Stimulated activated CD4-positive, alpha-beta T cell treated with anti-CD3 and anti-CD28 coated beads, Interleukin-12 subunit alpha, Interleukin-12 subunit beta, amount 100 ng/mL, for 4 hours (primary cell): ENCODE results near the gene IRGQ.
"Not testable (repeated sequence)": the region's sequence is repeated elsewhere in the genome, so short reads cannot be mapped to it uniquely, and the experiment has no call there.

Experiments used
- DNase-seq: peaks from one replicate; pipeline ENCODE4 v3.0.0-alpha.2; 2020

IRGQ gene

GRCh38 chr19:43595999-43596841 lies at the start of gene IRGQ, which contains the start of gene ZNF576:
Gene IRGQ, minus strand, starts transcription at chr19:43596134. Its CDS starts 796 bp downstream, at chr19:43595338.
Gene ZNF576, plus strand, starts transcription at chr19:43596595. Its CDS starts 514 bp downstream, at chr19:43597109.
- DNase-seq = peak; percentile 100

- DNase-seq = no peak
These were observed 48.2 kb upstream of the IRGQ start for GRCh38 chr19:43644181-43644580.

GRCh38 chr19:43643326-43643725 lies 47.4 kb upstream of the IRGQ start:
- no peak for DNase-seq

GRCh38 chr19:43642531-43642930 lies 46.6 kb upstream of the IRGQ start:
- DNase-seq = no peak

- DNase-seq = no peak
These were observed 45.4 kb upstream of the IRGQ start for GRCh38 chr19:43641333-43641732.

- DNase-seq = no peak
These were observed 44.5 kb upstream of the IRGQ start for GRCh38 chr19:43640424-43640757.

- peak; percentile 50 for DNase-seq
These were observed 43.8 kb upstream of the IRGQ start, which contains the start of gene CADM4 for GRCh38 chr19:43639519-43640423. Gene CADM4, minus strand, starts transcription at chr19:43639850. Its CDS starts 60 bp downstream, at chr19:43639790.

GRCh38 chr19:43638995-43639518 lies 43.1 kb upstream of the IRGQ start:
- DNase-seq = no peak

GRCh38 chr19:43638214-43638994 lies 42.5 kb upstream of the IRGQ start:
- no peak for DNase-seq

- no peak for DNase-seq
These were observed 40.3 kb upstream of the IRGQ start for GRCh38 chr19:43636121-43636683.

GRCh38 chr19:43635561-43635940 lies 39.6 kb upstream of the IRGQ start:
- DNase-seq = not testable (repeated sequence)

GRCh38 chr19:43634872-43635560 lies 39.1 kb upstream of the IRGQ start:
- DNase-seq = no peak

- DNase-seq = no peak
These were observed 38.6 kb upstream of the IRGQ start for GRCh38 chr19:43634506-43634871.

- no peak for DNase-seq
These were observed 38.1 kb upstream of the IRGQ start for GRCh38 chr19:43634068-43634467.

GRCh38 chr19:43633520-43633919 lies 37.6 kb upstream of the IRGQ start:
- DNase-seq = no peak

- no peak for DNase-seq
These were observed 35.6 kb upstream of the IRGQ start for GRCh38 chr19:43631491-43631890.

- no peak for DNase-seq
These were observed 32.9 kb upstream of the IRGQ start for GRCh38 chr19:43628646-43629326.

GRCh38 chr19:43626838-43627237 lies 30.9 kb upstream of the IRGQ start:
- DNase-seq = no peak

GRCh38 chr19:43625918-43626579 lies 30.1 kb upstream of the IRGQ start:
- DNase-seq = no peak

GRCh38 chr19:43624933-43625332 lies 29.0 kb upstream of the IRGQ start:
- DNase-seq = peak; percentile 83
